CD4-positive, alpha-beta T cell (primary cell): ENCODE measurements around the gene ARHGDIB. TPM values are rescaled to one million over a fixed set of nuclear protein-coding genes. Genes with fewer than 3 reads are reported as not detected.

Source experiments
- ATAC-seq: fragments of 200-7000 bp; cut with Tn5 transposase; one replicate; pipeline ENCODE4 v1.10.0; 2022; ENCODE audit warnings: mild to moderate bottlenecking; ENCODE audit not compliant: poor library complexity
- CTCF ChIA-PET: fragments of 350-600 bp; sonication (Branson Sonifier 250); formaldehyde crosslinking; loops from one replicate; lab custom pipeline; 2021; ENCODE audit warnings: antibody characterized with exemption, inconsistent platforms; lab: Charles Lee
- POLR2A ChIA-PET: fragments of 350-600 bp; sonication (Branson Sonifier 250); formaldehyde crosslinking; loops from one replicate; lab custom pipeline; 2021; ENCODE audit warnings: antibody characterized with exemption, inconsistent platforms; lab: Charles Lee
- DNase-seq, 14 experiments: peaks; one replicate each; pipeline ENCODE4 v3.0.0-alpha.2; 2013 to 2020; ENCODE audit warnings: mixed read lengths in 2 of 14
- H3K27ac ChIP-seq, 2 donors: one replicate each; pipeline versions ENCODE4 v1.5.1 to v1.7.0; 2013; ENCODE audit warnings: low read length in 2 of 2, low read depth in 1 of 2, mild to moderate bottlenecking in 1 of 2
- H3K27me3 ChIP-seq, 2 experiments: 1 replicate in 1 of 2; 2 replicates in 1 of 2; pipeline versions ENCODE4 v1.6.1 to v1.7.0; 2013; ENCODE audit warnings: low read length in 2 of 2, control low read depth in 1 of 2, mild to moderate bottlenecking in 1 of 2, moderate library complexity in 1 of 2; ENCODE audit not compliant: insufficient read depth in 2 of 2, control insufficient read depth in 1 of 2
- H3K36me3 ChIP-seq: one replicate; pipeline ENCODE4 v1.6.1; 2013; ENCODE audit warnings: low read length, control low read depth; ENCODE audit not compliant: insufficient read depth
- H3K4me1 ChIP-seq: one replicate; pipeline ENCODE4 v1.6.1; 2013; ENCODE audit warnings: low read length, control low read depth; ENCODE audit not compliant: insufficient read depth
- H3K4me3 ChIP-seq: one replicate; pipeline ENCODE4 v1.5.1; 2013; ENCODE audit warnings: mild to moderate bottlenecking, low read length, moderate library complexity
- H3K9me3 ChIP-seq, 2 experiments: 1 replicate in 1 of 2; 2 replicates in 1 of 2; pipeline versions ENCODE4 v1.6.1 to v1.7.0; 2013; ENCODE audit warnings: low read length in 2 of 2, mild to moderate bottlenecking in 2 of 2, control low read depth in 1 of 2, moderate library complexity in 1 of 2; ENCODE audit not compliant: control insufficient read depth in 1 of 2, insufficient read depth in 1 of 2
- H3K27ac Mint-ChIP-seq: one replicate; pipeline ENCODE4 v1.8.0; 2020; ENCODE audit warnings: mixed read lengths
- H3K27me3 Mint-ChIP-seq: one replicate; pipeline ENCODE4 v1.8.0; 2021; ENCODE audit warnings: mixed read lengths
- H3K36me3 Mint-ChIP-seq: one replicate; pipeline ENCODE4 v1.8.0; 2021; ENCODE audit warnings: low read depth, mixed read lengths
- H3K4me1 Mint-ChIP-seq: one replicate; pipeline ENCODE4 v1.8.0; 2021; ENCODE audit warnings: low read depth, mixed read lengths
- H3K4me3 Mint-ChIP-seq: one replicate; pipeline ENCODE4 v1.8.0; 2020; ENCODE audit warnings: mild to moderate bottlenecking, mixed read lengths
- H3K9me3 Mint-ChIP-seq: one replicate; pipeline ENCODE4 v1.8.0; 2020; ENCODE audit warnings: mixed read lengths
- intact Hi-C, 2 experiments: fragments of 100-400 bp; cut with DNase I in 1 of 2; cut with micrococcal nuclease in 1 of 2; formaldehyde crosslinking; loops; one replicate each; pipeline versions ENCODE4 v1.15.1 to v1.9.0; 2023 to 2025; cut with DNase I, micrococcal nuclease
- total RNA-seq, 174 experiments: library from RNA in 2 of 174; stranded (reverse) in 2 of 174; gene quantifications; one replicate each; pipeline ENCODE4 v1.2.3 and lab custom pipeline; 2021 to 2026
- TF ChIP-seq, protein P1 (sequence below): fragments of 200-600 bp; IDR thresholded peaks from one replicate; pipeline ENCODE4 v1.8.0; 2022; ENCODE audit warnings: antibody characterized with exemption, mild to moderate bottlenecking

Gene ARHGDIB
- total RNA-seq, 2 experiments from 2014 or later, result 872 to 942 TPM

- POLR2A ChIA-PET, result no interaction called here
- Histone ChIP-seq H3K27me3 (no peaks in the 10 kb centered on the region), H3K9me3 (no peaks in the 10 kb centered on the region), H3K27ac (no peak overlapping the region), H3K4me3 (no peak overlapping the region), H3K36me3 (no peaks in the 10 kb centered on the region), H3K4me1 (peaks cover 5% of the 10 kb centered on the region)
- Mint-ChIP-seq H3K36me3 (no peaks in the 10 kb centered on the region), H3K4me1 (peaks cover 58% of the 10 kb centered on the region), H3K27me3 (no peaks in the 10 kb centered on the region), H3K27ac (no peak overlapping the region), H3K4me3 (no peak overlapping the region), H3K9me3 (no peaks in the 10 kb centered on the region)
- intact Hi-C loops, result no loop called here
- CTCF ChIA-PET, result no interaction called here
- DNase-seq, result no peak
- TF ChIP-seq, protein P1, sequence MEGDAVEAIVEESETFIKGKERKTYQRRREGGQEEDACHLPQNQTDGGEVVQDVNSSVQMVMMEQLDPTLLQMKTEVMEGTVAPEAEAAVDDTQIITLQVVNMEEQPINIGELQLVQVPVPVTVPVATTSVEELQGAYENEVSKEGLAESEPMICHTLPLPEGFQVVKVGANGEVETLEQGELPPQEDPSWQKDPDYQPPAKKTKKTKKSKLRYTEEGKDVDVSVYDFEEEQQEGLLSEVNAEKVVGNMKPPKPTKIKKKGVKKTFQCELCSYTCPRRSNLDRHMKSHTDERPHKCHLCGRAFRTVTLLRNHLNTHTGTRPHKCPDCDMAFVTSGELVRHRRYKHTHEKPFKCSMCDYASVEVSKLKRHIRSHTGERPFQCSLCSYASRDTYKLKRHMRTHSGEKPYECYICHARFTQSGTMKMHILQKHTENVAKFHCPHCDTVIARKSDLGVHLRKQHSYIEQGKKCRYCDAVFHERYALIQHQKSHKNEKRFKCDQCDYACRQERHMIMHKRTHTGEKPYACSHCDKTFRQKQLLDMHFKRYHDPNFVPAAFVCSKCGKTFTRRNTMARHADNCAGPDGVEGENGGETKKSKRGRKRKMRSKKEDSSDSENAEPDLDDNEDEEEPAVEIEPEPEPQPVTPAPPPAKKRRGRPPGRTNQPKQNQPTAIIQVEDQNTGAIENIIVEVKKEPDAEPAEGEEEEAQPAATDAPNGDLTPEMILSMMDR, result no peak
- no peak for ATAC-seq
Observed at GRCh38 chr12:14974633-14975032, 13.2 kb upstream of the ARHGDIB start.

DNA sequence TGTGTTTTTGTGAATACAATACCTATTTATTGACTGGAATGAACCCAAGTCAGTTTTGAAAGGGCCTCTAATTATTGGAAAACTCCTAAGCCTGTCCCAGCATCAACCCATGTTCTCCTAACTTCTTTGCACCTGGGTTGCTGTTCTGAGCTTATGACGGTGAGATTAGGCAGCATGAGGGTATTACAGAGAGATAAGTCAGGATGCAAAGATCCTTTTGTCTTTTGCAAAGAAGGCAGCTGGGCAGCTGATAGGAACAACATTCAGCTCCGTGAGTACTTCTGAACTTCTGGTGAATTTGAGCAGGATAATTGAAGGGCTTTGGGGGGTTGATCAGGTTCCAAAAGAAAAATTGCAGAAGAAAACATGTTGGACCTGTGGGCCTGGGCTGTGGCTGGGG, 11.4 kb upstream of the ARHGDIB start, which contains the start of gene PDE6H:
TSS of gene PDE6H (plus strand) at position 227 of the 400 bp plus-strand sequence. CDS start 4,971 bp downstream, outside the sequence.
- intact Hi-C loops, result loop anchor here in 1 of 2 experiments (2.0 kb wide), 1 partner anchor 16 kb away; no protein-coding TSS in a partner anchor
- H3K4me3 ChIP-seq, result no peak within 1 kb of the TSS
- H3K9me3 Mint-ChIP-seq, result no peaks in the 10 kb centered on the region
- ChIA-PET CTCF (interaction anchor here (1.0 to 1.2 kb wide), 2 partner anchors 9 to 37 kb away, joined by 3 read pairs; no protein-coding TSS in a partner anchor), POLR2A (no interaction called here)
- H3K27me3 ChIP-seq, result no peaks in the 10 kb centered on the region
- H3K36me3 Mint-ChIP-seq, result no peaks in the 10 kb centered on the region
- no peaks in the 10 kb centered on the region for H3K27me3 Mint-ChIP-seq
- H3K4me1 ChIP-seq, result peaks cover 5% of the 10 kb centered on the region
- DNase-seq (no peak), ATAC-seq (no peak)
- no peak within 1 kb of the TSS for H3K27ac ChIP-seq
- no peak within 1 kb of the TSS for H3K27ac Mint-ChIP-seq
- peaks cover 56% of the 10 kb centered on the region for H3K4me1 Mint-ChIP-seq
- no peaks in the 10 kb centered on the region for H3K9me3 ChIP-seq
- no peaks in the 10 kb centered on the region for H3K36me3 ChIP-seq
- H3K4me3 Mint-ChIP-seq, result no peak within 1 kb of the TSS
- TF ChIP-seq, protein P1, result no peak

- CTCF ChIA-PET, result no interaction called here
Observed at GRCh38 chr12:14970473-14970872, 9.1 kb upstream of the ARHGDIB start.

More at GRCh38 chr12:14970473-14970872, 9.1 kb upstream of the ARHGDIB start:
- H3K27me3 ChIP-seq, result no peaks in the 10 kb centered on the region
- H3K27ac Mint-ChIP-seq, result no peak overlapping the region
- H3K9me3 ChIP-seq, result no peaks in the 10 kb centered on the region
- no peaks in the 10 kb centered on the region for H3K36me3 Mint-ChIP-seq
- no peak overlapping the region for H3K27ac ChIP-seq
- POLR2A ChIA-PET, result interaction anchor here (0.5 to 2.0 kb wide), 2 partner anchors 11 to 233 kb away, joined by 3 to 7 read pairs; no protein-coding TSS in a partner anchor
- intact Hi-C loops, result no loop called here
- TF ChIP-seq, protein P1, result no peak
- DNase-seq (no peak), ATAC-seq (no peak)
- H3K27me3 Mint-ChIP-seq, result no peaks in the 10 kb centered on the region
- H3K4me1 Mint-ChIP-seq, result peaks cover 76% of the 10 kb centered on the region
- peaks cover 5% of the 10 kb centered on the region for H3K4me1 ChIP-seq
- no peaks in the 10 kb centered on the region for H3K9me3 Mint-ChIP-seq
- no peaks in the 10 kb centered on the region for H3K36me3 ChIP-seq
- H3K4me3 ChIP-seq, result no peak overlapping the region
- no peak overlapping the region for H3K4me3 Mint-ChIP-seq
